GM18873 (cell line): Measurements from ENCODE around the gene E2F8.
A peak's percentile ranks its signal among the peaks of the same experiment; 100 is the strongest.
"Not testable (repeated sequence)": the region's sequence is repeated elsewhere in the genome, so short reads cannot be mapped to it uniquely, and the experiment has no call there.

ENCODE experiments used
- ATAC-seq: cut with Tn5 transposase; IDR thresholded peaks from one replicate; pipeline ENCODE4 v1.9.1; 2021; ENCODE audit warnings: mild to moderate bottlenecking, moderate library complexity, moderate number of reproducible peaks; ENCODE audit not compliant: unreplicated experiment, low FRiP score

The E2F8 gene

GRCh38 chr11:19240420-19241259, at the start of gene E2F8:
E2F8 (minus strand) TSS chr11:19240945; CDS start chr11:19240121, 824 bp downstream.
- ATAC-seq, result peak; percentile 89

GRCh38 chr11:19290356-19290755, 49.6 kb upstream of the E2F8 start:
- no peak for ATAC-seq

- ATAC-seq, result no peak
These were observed 47.5 kb upstream of the E2F8 start for GRCh38 chr11:19288256-19288655.

- no peak for ATAC-seq
These were observed 45.7 kb upstream of the E2F8 start for GRCh38 chr11:19286411-19286810.

GRCh38 chr11:19284881-19285280, 44.1 kb upstream of the E2F8 start:
- no peak for ATAC-seq

GRCh38 chr11:19283991-19284390, 43.2 kb upstream of the E2F8 start:
- no peak for ATAC-seq

- ATAC-seq, result no peak
These were observed 40.8 kb upstream of the E2F8 start for GRCh38 chr11:19281555-19281954.

- ATAC-seq, result no peak
These were observed 40.3 kb upstream of the E2F8 start for GRCh38 chr11:19281041-19281440.

- no peak for ATAC-seq
These were observed 38.7 kb upstream of the E2F8 start for GRCh38 chr11:19279451-19279850.

- ATAC-seq, result no peak
These were observed 36.4 kb upstream of the E2F8 start for GRCh38 chr11:19276859-19277808.

- no peak for ATAC-seq
These were observed 34.8 kb upstream of the E2F8 start for GRCh38 chr11:19275496-19275895.

GRCh38 chr11:19273219-19273618, 32.5 kb upstream of the E2F8 start:
- not testable (repeated sequence) for ATAC-seq

GRCh38 chr11:19268909-19269308, 28.2 kb upstream of the E2F8 start:
- no peak for ATAC-seq

GRCh38 chr11:19267567-19267966, 26.8 kb upstream of the E2F8 start:
- no peak for ATAC-seq

- ATAC-seq, result no peak
These were observed 22.6 kb upstream of the E2F8 start for GRCh38 chr11:19263333-19263732.

- ATAC-seq, result no peak
These were observed 19.0 kb upstream of the E2F8 start for GRCh38 chr11:19259487-19260345.

- no peak for ATAC-seq
These were observed 18.0 kb upstream of the E2F8 start for GRCh38 chr11:19258641-19259230.

GRCh38 chr11:19254441-19254840, 13.7 kb upstream of the E2F8 start:
- not testable (repeated sequence) for ATAC-seq

GRCh38 chr11:19253817-19254216, 13.1 kb upstream of the E2F8 start:
- no peak for ATAC-seq

GRCh38 chr11:19253153-19253745, 12.5 kb upstream of the E2F8 start:
- no peak for ATAC-seq
